ENCODE results near the gene CTU2. TPM values are rescaled to one million over a fixed set of nuclear protein-coding genes. Genes with fewer than 3 reads are reported as not detected.

The CTU2 gene
- total and polyA plus RNA-seq, 2 of the 4 experiments (the other 2 are of a cell fraction), result 12.9 to 18.4 TPM

DNA sequence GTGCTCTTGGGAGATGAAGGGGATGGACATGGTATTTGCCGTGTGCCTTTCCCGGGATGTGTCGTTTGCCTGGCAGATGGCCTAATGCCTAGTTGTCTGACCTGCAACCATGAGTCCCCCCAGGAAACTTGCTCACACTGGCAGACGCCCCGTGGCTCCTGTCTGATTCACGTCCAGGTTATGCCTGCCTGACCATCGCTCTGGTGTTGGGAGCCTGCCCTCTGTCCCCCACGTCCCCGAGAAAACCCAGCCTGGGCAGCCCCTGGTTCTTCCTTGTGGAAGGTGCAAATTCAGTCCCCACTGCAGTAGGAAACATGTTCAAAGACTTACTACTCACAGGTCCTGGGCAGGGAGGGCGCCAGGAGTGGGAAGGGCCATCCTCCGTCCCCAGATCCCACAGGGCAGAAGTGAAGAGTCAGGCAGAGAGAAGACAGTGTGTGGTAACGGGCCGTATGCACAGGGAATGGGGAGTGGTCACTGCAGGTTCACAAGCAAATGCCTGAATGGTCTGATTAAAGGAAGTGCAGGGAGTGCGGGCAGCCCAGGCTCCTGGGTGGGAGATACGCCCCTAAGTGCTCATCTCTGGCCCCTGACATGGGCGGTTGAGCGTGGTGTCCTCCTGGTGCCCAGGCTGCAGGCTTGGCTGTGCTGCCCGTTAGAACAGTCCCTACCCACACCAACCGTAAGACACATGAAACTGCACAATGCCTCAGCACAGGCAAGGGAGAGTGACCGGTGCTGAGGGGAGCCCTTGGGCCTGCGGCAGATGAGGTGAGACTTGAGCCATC, 15.8 kb upstream of the CTU2 start (continued):
- TF ChIP-seq CTCF (conservative IDR thresholded peaks at IDR 0.05; ENCODE audit: low read depth, low read length), result no peak
- TF ChIP-seq NFE2L2 (IDR thresholded peaks at IDR 0.05; ENCODE audit: low read depth, low read length), result no peak
- TF ChIP-seq ELK1 (IDR thresholded peaks at IDR 0.05; ENCODE audit: borderline replicate concordance, low read depth, low read length), result no peak
- TF ChIP-seq RCOR1 (IDR thresholded peaks at IDR 0.05; ENCODE audit: insufficient replicate concordance, low read length), result no peak

Data from IMR-90 (cell line).